ENCODE results near the gene FKBP5.

DNA sequence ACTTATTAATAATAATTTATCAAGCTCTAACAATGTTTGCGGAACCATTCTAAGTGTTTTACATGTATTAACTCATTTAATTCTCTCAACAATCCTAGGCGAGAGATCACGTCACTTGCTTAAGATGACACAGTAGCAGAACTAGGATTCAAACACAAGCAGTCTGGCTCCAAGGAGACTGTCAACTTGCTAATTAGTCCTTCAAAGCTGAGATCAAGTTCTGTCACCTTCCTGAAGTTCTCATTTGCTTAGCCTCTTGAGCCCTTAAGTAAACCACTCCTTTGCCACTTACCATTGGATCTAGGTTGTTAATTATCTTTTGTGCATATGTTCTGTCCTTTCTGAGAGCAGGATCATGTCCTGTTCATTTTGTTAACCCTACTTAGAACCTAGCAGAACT lies 14.1 kb downstream of the FKBP5 start:
- TF ChIP-seq POLR2A (IDR thresholded peaks at IDR 0.05; ENCODE audit: low read depth, low read length) (no peak), POLR2AphosphoS5 (IDR thresholded peaks at IDR 0.05; ENCODE audit: low read depth, low read length) (no peak), TAF1 (IDR thresholded peaks at IDR 0.05; ENCODE audit: borderline replicate concordance, low read depth, low read length) (no peak)

Data from GM12892 (cell line).